Activated B cell treated with CpG ODN at 0.5 μM for 24 hours (primary cell): ENCODE data around the gene TDRD9. TPM values are rescaled to one million over a fixed set of nuclear protein-coding genes. Genes with fewer than 3 reads are reported as not detected.

ENCODE experiments used
- ATAC-seq: fragments of 200-7000 bp; cut with Tn5 transposase; one replicate; pipeline ENCODE4 v1.10.0; 2021; ENCODE audit warnings: low read depth, mild to moderate bottlenecking, moderate library complexity
- CTCF ChIA-PET: fragments of 350-600 bp; sonication (Branson Sonifier 250); formaldehyde crosslinking; loops from one replicate; lab custom pipeline; 2021; ENCODE audit warnings: antibody characterized with exemption; lab: Charles Lee
- POLR2A ChIA-PET: fragments of 350-600 bp; sonication (Branson Sonifier 250); formaldehyde crosslinking; loops from one replicate; lab custom pipeline; 2021; ENCODE audit warnings: antibody characterized with exemption; lab: Charles Lee
- DNase-seq: peaks from one replicate; pipeline ENCODE4 v3.0.0; 2022
- H3K27ac Mint-ChIP-seq: one replicate; pipeline ENCODE4 v1.8.0; 2020; ENCODE audit warnings: mixed read lengths
- H3K27me3 Mint-ChIP-seq: one replicate; pipeline ENCODE4 v1.8.0; 2021; ENCODE audit warnings: mixed read lengths
- H3K36me3 Mint-ChIP-seq: one replicate; pipeline ENCODE4 v1.8.0; 2021; ENCODE audit warnings: low read depth, mixed read lengths
- H3K4me1 Mint-ChIP-seq: one replicate; pipeline ENCODE4 v1.8.0; 2021; ENCODE audit warnings: mixed read lengths
- H3K4me3 Mint-ChIP-seq: one replicate; pipeline ENCODE4 v1.8.0; 2020; ENCODE audit warnings: mild to moderate bottlenecking, mixed read lengths
- H3K9me3 Mint-ChIP-seq: one replicate; pipeline ENCODE4 v1.8.0; 2020; ENCODE audit warnings: mixed read lengths
- CTCF ChIP-seq: fragments of 200-600 bp; IDR thresholded peaks from one replicate; pipeline ENCODE4 v1.8.0; 2022; ENCODE audit warnings: antibody characterized with exemption, mild to moderate bottlenecking
- intact Hi-C: fragments of 100-400 bp; cut with micrococcal nuclease; formaldehyde crosslinking; loops from one replicate; pipeline ENCODE4 v1.15.1; 2024
- total RNA-seq: library from RNA; stranded (reverse); gene quantifications from 2 replicates; pipeline ENCODE4 v1.2.3, GENCODE V29; 2022

TDRD9 gene
- total RNA-seq, 1 donor from 2014 or later: 3.1 TPM

- intact Hi-C loops: no loop called here
- no peak for TF ChIP-seq CTCF
- H3K27ac Mint-ChIP-seq: no peak overlapping the region
- H3K36me3 Mint-ChIP-seq: no peaks in the 10 kb centered on the region
- ChIA-PET CTCF (interaction anchor here (2.3 kb wide), 1 partner anchor 9 kb away, joined by 8 read pairs; no protein-coding TSS in a partner anchor), POLR2A (no interaction called here)
- DNase-seq (peak; percentile 11), ATAC-seq (no peak)
- H3K4me3 Mint-ChIP-seq: no peak overlapping the region
- no peaks in the 10 kb centered on the region for H3K9me3 Mint-ChIP-seq
- no peaks in the 10 kb centered on the region for H3K4me1 Mint-ChIP-seq
- peaks cover 26% of the 10 kb centered on the region for H3K27me3 Mint-ChIP-seq
Observed at GRCh38 chr14:104086661-104087461, 158.6 kb downstream of the TDRD9 start.

- no peak for ATAC-seq
- peak; percentile 10 for DNase-seq
- no peak for TF ChIP-seq CTCF
- Mint-ChIP-seq H3K36me3 (no peaks in the 10 kb centered on the region), H3K27ac (no peak overlapping the region), H3K27me3 (peaks cover 27% of the 10 kb centered on the region), H3K4me1 (no peaks in the 10 kb centered on the region), H3K9me3 (no peaks in the 10 kb centered on the region), H3K4me3 (no peak overlapping the region)
- POLR2A ChIA-PET: no interaction called here
- CTCF ChIA-PET: interaction anchor here (2.3 kb wide), 1 partner anchor 10 kb away, joined by 8 read pairs; no protein-coding TSS in a partner anchor
- intact Hi-C loops: no loop called here
Observed at GRCh38 chr14:104087505-104087904, 159.2 kb downstream of the TDRD9 start.

GRCh38 chr14:104087981-104088850 lies 160.0 kb downstream of the TDRD9 start:
- H3K27ac Mint-ChIP-seq: no peak overlapping the region
- ATAC-seq: no peak
- H3K9me3 Mint-ChIP-seq: no peaks in the 10 kb centered on the region
- H3K4me3 Mint-ChIP-seq: no peak overlapping the region
- ChIA-PET CTCF (interaction anchor here (2.3 kb wide), 1 partner anchor 11 kb away, joined by 8 read pairs; no protein-coding TSS in a partner anchor), POLR2A (no interaction called here)
- no peak for TF ChIP-seq CTCF
- H3K4me1 Mint-ChIP-seq: no peaks in the 10 kb centered on the region
- intact Hi-C loops: no loop called here
- H3K27me3 Mint-ChIP-seq: peaks cover 22% of the 10 kb centered on the region
- no peaks in the 10 kb centered on the region for H3K36me3 Mint-ChIP-seq
- DNase-seq: no peak

GRCh38 chr14:104090071-104090748 lies 162.0 kb downstream of the TDRD9 start:
- H3K27ac Mint-ChIP-seq: no peak overlapping the region
- peaks cover 4% of the 10 kb centered on the region for H3K4me1 Mint-ChIP-seq
- H3K4me3 Mint-ChIP-seq: no peak overlapping the region
- intact Hi-C loops: no loop called here
- peaks cover 19% of the 10 kb centered on the region for H3K27me3 Mint-ChIP-seq
- TF ChIP-seq CTCF: no peak
- DNase-seq: no peak
- CTCF ChIA-PET: no interaction called here
- no peaks in the 10 kb centered on the region for H3K36me3 Mint-ChIP-seq
- POLR2A ChIA-PET: no interaction called here
- H3K9me3 Mint-ChIP-seq: no peaks in the 10 kb centered on the region
- ATAC-seq: no peak
